OCI-LY7 (cell line): ENCODE data around the gene SNX9.

ENCODE experiments used
- EZH2phosphoT487 ChIP-seq: fragments of 200-600 bp; sonication (generic); IDR thresholded peaks from 2 replicates; pipeline ENCODE4 v1.6.1; 2018; ENCODE audit warnings: low read depth, borderline replicate concordance, mild to moderate bottlenecking, mixed run types, antibody characterized with exemption, low read length, moderate library complexity, mixed read lengths
- TF ChIP-seq, protein P1 (sequence below): fragments of 200-600 bp; sonication (generic); conservative IDR thresholded peaks from 2 replicates; pipeline ENCODE4 v1.5.1; 2014; ENCODE audit warnings: mild to moderate bottlenecking, antibody characterized with exemption, low read length, moderate library complexity, mixed read lengths

DNA sequence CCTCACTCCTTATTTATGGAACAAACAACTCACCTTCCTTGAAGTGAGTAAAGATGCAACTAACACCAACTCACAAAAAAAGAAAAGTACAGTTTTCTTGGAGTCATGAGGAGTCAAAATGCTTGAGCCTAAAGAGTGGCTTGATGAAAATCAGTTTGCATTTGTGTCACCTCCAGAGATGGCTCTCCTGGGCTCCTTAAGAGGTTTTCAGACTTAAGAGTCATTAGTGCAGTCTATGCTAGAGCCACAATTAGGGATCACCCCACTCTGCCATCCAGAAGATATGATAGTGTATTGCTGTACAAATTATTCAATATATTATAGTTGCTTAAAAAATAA, 11.9 kb upstream of the SNX9 start:
- no peak for TF ChIP-seq EZH2phosphoT487
- TF ChIP-seq, protein P1, sequence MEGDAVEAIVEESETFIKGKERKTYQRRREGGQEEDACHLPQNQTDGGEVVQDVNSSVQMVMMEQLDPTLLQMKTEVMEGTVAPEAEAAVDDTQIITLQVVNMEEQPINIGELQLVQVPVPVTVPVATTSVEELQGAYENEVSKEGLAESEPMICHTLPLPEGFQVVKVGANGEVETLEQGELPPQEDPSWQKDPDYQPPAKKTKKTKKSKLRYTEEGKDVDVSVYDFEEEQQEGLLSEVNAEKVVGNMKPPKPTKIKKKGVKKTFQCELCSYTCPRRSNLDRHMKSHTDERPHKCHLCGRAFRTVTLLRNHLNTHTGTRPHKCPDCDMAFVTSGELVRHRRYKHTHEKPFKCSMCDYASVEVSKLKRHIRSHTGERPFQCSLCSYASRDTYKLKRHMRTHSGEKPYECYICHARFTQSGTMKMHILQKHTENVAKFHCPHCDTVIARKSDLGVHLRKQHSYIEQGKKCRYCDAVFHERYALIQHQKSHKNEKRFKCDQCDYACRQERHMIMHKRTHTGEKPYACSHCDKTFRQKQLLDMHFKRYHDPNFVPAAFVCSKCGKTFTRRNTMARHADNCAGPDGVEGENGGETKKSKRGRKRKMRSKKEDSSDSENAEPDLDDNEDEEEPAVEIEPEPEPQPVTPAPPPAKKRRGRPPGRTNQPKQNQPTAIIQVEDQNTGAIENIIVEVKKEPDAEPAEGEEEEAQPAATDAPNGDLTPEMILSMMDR: no peak
